Stimulated activated CD8-positive, alpha-beta memory T cell treated with anti-CD3 and anti-CD28 coated beads, Interleukin-2, amount 100 ng/mL, for 1 hour (primary cell): ENCODE results near the gene AGR2.

Experiments used
- DNase-seq, 2 donors: peaks; one replicate each; pipeline ENCODE4 v3.0.0-alpha.2; 2020; ENCODE audit warnings: low read depth in 2 of 2

AGR2 gene

GRCh38 chr7:16812542-16813231 is 7.9 kb upstream of the AGR2 start:
- DNase-seq = no peak

- no peak for DNase-seq
These were observed 6.8 kb upstream of the AGR2 start for GRCh38 chr7:16811551-16811950.

DNA sequence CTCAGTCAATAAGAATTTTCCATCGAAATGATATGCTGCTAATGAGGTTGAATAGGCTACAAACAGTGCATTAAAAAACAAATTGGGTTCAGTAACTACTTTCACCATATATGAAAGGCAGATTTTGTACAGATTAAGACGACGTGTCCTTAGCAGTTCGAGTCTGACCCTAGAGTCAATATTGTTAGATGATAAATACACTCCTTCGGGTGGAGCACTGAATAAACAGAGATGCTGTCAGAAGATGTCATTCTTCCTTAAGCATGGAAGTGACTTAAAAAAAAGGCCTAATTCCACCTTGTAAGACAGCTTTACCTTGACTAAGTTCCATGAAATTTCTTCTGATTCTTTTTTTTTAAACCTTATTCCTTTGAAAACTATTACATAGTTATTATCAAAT is 5.8 kb upstream of the AGR2 start:
- DNase-seq = no peak

DNA sequence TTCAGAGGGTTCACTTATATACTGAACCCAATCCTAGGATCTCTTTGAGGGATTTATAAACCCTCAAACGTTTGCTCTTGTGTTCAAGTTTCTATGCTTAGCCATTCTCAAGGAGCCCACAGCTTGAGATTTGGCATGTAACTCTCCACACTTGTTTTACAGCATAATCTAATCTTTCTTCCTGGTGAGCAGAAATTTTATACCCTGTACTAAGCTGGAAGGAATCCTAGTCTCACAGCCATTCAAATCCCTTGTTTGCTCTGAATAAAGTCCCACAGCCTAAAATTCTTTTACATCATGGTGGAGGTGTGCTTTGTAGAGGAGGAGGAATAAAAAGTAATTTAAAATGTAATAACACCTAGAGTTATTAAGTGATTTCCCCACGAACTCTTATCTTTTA is 5.3 kb upstream of the AGR2 start:
- DNase-seq = no peak

DNA sequence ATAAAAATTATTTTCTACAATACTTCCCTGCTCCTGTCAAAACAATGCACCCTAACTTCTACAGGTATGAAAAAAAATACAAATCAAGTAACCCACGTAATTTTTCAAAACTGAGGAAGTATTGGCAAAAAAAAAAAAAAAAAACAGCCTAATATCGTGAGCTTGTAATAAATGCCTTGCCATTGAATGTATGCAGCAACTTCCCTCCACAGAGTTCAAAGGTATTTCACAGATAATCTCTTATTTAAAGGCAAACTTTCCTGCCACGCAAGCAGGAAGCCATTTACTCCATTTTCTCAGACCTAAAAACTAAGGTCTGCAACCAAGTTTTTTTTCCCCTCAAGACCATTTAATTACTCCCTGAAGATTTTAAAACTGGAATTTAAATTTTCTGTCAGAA is 642 bp upstream of the AGR2 start:
- no peak for DNase-seq

DNA sequence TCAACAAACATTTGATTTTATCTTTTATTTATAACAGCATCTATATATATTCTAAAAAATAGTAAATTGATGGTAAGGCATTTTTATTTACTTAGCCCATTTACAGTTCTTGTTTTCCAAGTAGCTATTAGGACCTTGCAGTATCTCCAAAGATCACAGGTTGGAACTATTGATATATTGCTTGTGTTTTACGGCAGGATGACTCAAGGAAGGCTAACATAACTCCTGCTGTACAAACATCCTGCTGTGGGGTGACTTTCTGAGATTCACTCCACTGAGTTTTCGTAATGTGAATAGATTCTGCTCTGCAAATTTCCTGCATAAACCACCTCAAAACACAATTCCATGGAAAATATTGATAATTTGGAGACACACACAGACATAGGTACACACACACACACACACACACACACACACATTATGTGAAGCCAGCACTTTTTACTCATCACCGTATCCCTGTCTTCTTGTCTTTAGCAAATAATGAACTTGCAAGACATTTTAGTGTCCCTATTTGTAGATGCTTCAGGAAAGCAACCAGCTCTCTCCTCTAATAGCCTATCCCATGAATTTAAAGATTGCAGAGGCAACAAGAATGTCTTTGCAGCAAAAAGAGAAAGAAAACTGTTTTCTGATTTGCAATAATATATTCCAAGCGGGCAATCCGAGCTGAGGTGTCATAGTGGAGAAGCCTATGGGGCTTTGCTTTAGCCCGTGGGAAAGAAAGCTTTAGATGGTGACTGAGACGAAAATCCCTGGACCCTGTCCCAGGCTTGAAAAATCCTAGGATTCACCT is 722 bp downstream of the AGR2 start:
- no peak for DNase-seq

- DNase-seq = no peak
These were observed 1.7 kb downstream of the AGR2 start for GRCh38 chr7:16803125-16803524.

DNA sequence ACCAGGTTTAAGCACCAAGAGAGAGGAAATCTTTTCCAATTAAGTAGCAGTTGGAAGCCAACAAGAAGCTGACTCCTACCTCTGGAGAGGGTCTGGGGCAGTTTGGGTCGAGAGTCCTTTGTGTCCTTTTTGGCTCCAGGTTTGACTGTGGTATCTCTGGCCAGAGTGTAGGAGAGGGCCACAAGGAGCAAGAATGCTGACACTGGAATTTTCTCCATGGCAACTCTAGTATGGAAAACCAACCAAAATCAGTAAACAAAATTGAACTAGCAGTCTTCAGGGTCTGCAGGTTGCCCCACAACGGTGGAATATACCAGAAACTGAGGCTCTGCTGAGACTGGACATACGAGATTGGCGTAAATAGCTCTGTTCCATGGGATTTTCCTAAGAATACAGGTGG is 3.2 kb downstream of the AGR2 start:
- DNase-seq = no peak

GRCh38 chr7:16801111-16801542 is 3.7 kb downstream of the AGR2 start:
- DNase-seq = no peak

DNA sequence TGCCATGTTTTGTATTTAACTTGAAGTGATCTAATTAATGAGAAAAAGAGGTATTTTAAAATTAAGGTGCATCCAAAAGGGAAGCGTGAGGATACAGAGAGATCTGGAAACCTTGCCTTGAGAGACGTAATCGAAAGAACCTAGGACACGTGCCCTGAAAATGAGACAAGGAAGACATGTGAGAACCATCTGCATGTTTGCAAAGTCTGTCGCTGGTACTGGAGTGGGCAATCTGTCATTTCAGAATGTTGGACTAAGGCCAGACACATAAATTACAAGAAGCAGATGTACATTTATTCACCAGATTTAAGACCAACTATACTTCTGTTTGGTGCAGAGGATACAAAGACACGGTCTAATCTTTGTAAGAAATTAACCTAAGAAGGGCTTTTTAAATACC is 9.2 kb downstream of the AGR2 start:
- DNase-seq = no peak

DNA sequence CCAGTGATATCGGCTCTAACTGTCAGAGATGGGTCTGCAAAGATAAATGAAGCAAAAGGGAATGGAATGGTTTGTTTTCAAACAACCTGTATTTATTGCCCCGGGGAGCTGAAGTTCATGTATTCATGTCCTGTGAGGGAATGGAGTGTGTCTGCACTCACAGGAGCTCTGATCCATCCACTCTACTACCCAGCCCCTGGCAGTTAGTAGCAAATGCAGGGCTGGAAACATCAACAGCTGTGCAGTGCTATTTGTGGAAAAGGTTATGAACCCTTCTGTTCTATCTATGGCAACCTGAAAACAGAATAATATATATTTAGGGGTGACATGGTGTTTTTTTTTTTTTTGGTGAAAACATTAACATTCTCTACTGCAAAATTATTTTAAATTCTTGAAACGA is 9.8 kb downstream of the AGR2 start:
- no peak for DNase-seq

DNA sequence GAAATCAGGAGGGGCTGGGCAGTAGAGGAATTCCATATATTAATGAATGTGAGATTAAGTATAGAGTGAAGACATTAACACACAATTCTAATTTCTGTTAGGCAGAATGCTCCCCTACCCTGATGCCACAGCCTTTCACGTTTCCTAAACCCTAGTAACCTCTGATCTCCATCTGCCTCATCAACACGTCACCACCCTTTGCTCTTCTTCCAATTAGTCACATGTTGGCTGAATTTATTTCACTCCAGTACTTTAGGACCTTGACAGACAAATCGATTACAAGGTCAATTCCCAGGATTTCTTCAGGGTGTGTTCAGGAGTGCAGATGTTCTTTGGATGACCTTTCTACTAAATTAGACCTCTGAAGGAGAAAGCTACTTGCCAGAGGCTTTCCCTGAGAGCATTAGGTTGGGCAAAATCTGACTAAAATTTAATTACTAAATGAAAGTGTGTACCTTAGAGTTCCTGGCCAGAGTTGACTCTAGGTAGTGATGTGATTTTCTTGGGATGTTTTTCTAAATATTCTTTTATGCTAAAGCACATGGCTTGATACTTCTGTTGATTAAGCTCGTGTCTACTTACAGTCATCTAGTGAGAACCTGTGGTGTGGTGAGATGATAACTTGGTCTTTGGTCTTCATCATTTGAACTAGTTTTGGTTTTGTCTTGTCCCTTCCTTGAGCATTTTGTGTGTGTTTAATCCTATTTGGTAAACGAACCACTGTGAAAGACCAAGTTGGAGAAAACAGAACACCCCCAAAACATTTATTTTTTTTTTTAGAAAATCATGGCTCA is 12.7 kb downstream of the AGR2 start:
- DNase-seq = no peak

DNA sequence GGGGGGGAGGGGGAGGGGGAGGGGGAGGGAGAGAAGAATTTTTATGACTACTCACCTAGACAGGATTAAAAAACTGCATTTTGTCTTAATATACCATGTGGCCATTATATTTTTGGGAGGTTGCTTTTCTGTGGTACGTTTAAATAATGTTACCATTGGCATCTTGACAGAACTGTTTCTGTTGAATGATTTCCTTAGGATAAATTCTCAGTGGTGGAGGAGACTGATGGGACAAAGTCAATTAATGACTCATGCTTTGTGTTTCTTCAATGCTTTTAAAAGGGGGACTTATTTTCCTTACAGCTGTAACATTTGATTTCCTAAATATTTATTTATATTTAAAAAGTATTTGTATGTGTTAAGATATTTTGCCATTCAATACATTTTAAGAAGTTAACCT is 13.7 kb downstream of the AGR2 start:
- DNase-seq = no peak

DNA sequence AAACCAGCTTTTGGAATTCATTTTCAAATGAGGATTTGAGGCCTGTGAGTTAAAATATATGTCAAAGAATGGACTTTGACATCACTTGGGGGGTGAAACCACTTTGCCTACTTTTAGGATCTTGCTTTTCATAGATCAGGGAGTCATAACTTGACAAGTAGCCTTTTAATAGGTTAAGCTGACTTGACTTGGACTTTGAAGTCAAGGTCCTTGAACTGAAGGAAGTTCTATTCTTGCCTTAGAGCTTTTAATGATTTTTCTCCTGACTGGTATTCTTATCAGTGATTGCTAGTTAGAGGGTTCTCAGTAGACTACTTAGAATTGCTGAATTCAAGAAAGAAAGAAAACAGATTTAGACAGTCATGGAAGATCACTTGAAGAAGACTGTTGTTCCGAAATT is 17.7 kb downstream of the AGR2 start:
- no peak for DNase-seq

DNA sequence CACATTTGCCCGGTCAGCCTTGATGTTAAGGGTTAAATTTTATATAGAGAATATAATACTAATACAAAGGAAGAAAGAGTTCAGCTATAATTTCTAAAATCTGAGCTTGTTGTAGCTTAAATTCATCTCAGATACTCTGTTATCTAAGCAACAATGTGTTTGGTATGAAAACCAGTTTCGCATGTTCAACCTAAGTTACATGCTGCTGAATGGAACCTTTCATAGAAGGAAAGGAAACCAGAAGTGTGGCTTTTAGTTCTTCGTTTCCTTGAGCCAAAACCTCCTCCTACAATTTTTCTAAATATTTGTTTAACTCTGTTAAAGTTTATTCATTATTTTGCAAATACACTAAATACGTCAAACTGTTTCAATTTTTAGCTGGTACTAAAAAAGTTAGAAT is 18.5 kb downstream of the AGR2 start:
- DNase-seq = no peak

DNA sequence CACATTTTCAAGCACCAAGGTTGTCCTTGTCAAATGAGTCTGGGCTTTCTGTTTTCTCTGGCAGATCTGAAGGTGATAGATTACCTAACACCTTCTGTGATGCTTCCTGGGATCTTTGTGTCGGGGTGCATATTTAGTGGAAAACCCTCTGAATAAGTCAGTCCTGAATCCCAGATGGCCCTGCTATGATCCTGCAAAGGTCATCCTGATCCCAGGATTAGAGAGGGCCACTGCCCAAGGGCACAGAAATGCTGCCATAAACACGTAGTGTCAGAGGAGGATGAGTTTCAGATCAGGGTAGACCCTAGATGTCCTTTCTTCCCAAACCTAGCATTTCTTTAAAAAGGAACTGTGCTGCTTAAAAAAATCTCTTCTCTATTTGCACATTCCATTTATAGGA is 19.0 kb downstream of the AGR2 start:
- DNase-seq = no peak

DNA sequence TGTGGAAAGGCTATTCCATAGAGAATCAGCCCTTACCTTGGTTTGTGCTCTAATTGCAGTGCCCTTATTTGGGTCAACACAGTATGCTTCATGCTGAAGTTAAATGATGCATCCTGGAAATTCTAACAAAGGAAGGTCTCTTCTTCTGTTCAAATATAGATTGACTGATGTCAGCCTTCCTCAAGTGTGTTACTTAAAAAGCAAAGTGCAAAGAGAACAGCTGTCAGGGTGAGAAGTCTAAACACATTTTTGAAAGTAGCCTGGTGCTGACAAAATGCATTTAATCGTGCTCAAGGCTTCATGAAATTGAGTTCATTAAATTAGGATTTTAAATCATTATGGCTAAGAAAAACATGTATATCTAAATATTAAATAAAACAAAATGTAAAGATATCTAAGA is 19.5 kb downstream of the AGR2 start:
- no peak for DNase-seq

GRCh38 chr7:16780596-16780995 is 24.2 kb downstream of the AGR2 start:
- DNase-seq = no peak

GRCh38 chr7:16779051-16779450 is 25.7 kb downstream of the AGR2 start:
- no peak for DNase-seq

DNA sequence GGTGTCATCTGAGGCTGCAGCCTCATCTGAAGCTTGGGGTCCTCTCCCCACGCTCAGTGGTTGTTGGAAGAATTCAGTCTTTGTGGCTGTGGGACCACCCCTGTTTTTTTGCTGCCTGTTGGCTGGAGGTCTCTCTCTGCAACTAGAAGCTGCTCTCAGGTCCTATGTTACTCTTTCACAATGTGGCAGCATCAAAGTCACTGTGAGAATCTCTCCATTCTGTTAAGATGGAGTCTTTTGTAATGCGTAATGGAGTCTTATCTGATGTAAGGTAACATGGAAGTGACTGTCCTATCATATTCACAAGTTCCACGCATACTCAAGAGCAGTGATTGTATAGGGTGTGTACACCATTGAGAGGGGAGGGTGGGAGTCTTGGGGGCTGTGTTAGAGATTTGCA is 26.3 kb downstream of the AGR2 start:
- no peak for DNase-seq

DNA sequence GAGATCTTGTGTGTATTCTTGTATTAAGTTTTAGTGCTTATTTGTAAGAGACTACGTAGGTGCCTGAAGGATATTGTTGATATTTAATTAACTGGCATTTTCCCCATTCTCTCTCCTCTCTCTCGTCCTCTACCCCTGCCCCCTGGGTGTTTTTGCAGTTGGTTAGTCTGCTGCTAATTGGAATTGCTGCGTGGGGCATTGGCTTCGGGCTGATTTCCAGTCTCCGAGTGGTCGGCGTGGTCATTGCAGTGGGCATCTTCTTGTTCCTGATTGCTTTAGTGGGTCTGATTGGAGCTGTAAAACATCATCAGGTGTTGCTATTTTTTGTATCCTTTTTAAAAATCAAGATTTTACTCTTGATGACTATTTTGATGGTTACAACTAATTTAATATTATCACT is 28.7 kb downstream of the AGR2 start:
- DNase-seq = no peak

DNA sequence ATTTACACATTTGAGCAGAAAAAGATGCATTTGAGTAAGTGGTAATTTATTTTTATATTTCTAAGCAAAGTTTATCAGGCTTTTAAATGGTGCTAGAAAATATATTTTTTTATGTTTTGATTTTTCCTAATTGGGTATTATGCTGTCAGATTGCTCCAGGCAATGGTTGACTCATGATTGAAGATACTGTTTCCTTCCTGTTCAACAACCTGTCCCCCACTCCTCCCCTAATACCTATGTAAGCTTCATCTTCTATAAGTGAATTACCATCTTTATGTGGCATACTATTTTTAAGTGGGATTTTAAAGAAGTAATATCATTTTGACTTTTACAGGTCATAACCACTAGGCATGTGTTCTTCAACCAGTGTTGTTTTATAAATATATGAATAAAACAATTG is 29.8 kb downstream of the AGR2 start:
- DNase-seq = no peak

DNA sequence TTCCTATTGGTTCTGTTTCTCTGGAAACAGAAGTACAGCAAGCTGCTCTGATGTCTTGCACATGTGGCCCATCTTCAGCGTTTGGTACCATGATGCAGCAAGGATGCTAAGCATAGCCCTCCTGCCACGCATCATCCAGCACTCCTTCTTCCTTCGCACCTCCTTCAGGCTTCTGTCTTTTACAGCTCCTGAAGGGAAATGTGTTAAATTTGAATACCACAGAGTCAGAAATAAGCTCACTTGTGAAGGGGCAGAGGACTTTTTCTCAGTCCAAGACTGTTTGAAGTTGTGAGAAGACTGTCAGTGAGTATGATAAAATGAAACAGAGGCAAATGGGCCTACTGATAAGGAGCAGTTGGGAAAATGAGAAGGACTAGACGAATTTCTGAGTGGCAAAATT is 30.5 kb downstream of the AGR2 start:
- no peak for DNase-seq
